Brain microvascular endothelial cell (primary cell): Measurements from ENCODE around the gene STAU1.

Experiments
- DNase-seq: peaks from one replicate; pipeline ENCODE4 v3.0.0-alpha.2; 2020
- H3K27ac ChIP-seq: fragments of 250-450 bp; sonication (Bioruptor Pico); 2 replicates; pipeline ENCODE4 v1.5.1; 2020; ENCODE audit warnings: mild to moderate bottlenecking, moderate library complexity
- H3K27me3 ChIP-seq: fragments of 250-450 bp; sonication (Bioruptor Pico); replicated peaks from 2 replicates; pipeline ENCODE4 v1.5.1; 2020; ENCODE audit warnings: mild to moderate bottlenecking
- H3K36me3 ChIP-seq: fragments of 250-450 bp; sonication (Bioruptor Pico); replicated peaks from 2 replicates; pipeline ENCODE4 v1.5.1; 2020; ENCODE audit warnings: mild to moderate bottlenecking
- H3K4me3 ChIP-seq: 2 replicates; pipeline ENCODE4 v1.5.1; 2011; ENCODE audit warnings: low read depth, mild to moderate bottlenecking, control low read depth, low read length, moderate library complexity
- CTCF ChIP-seq: IDR thresholded peaks from 2 replicates; pipeline ENCODE4 v1.5.1; 2011; ENCODE audit warnings: low read depth, mild to moderate bottlenecking, moderate library complexity, low read length, control low read depth, inconsistent platforms; ENCODE audit errors: missing control alignments
- in situ Hi-C: cut with HindIII; loops from 2 replicates; pipeline ENCODE4 v1.10.0; 2017; ENCODE audit warnings: low sequenced_read_pairs, low pct_ligation_motif_present

Gene STAU1

GRCh38 chr20:49074521-49074920 lies 113.6 kb downstream of the STAU1 start:
- no peak for TF ChIP-seq CTCF
- DNase-seq: no peak
- in situ Hi-C loops: no loop called here
- no peak overlapping the region for H3K4me3 ChIP-seq
- peaks cover 38% of the 10 kb centered on the region for H3K36me3 ChIP-seq
- H3K27me3 ChIP-seq: no peaks in the 10 kb centered on the region
- no peak overlapping the region for H3K27ac ChIP-seq
